Kasumi-1 (cell line): Measurements from ENCODE around the gene NT5DC2.
A peak's percentile ranks its signal among the peaks of the same experiment; 100 is the strongest.
"Not testable (repeated sequence)": the region's sequence is repeated elsewhere in the genome, so short reads cannot be mapped to it uniquely, and the experiment has no call there.

ENCODE experiments used
- DNase-seq, 2 experiments: peaks; one replicate each; lab custom pipeline; 2025; lab: John Stamatoyannopoulos, UW

Gene NT5DC2

DNA sequence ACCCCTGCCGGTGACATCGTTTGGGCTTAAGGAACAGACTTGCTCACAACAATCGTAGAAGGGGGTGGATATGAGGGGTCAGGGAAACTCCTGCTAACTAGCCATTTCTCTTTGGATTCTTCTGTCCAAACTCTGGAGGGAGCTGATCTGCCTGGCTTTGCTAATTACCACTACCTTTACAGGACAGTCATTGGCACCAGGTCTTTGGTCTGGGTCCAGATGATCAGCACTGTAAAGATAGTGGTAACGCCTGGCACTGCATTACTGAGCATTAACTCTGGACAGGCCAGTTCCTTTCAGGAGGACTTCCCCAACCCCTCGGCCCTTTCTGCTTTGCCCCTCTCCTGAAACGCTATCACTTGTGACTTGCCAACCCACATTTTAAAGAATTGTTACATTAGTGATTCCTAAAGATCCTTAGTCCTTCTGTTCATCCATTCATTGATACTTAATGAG is 3.5 kb upstream of the NT5DC2 start:
- DNase-seq: no peak

DNA sequence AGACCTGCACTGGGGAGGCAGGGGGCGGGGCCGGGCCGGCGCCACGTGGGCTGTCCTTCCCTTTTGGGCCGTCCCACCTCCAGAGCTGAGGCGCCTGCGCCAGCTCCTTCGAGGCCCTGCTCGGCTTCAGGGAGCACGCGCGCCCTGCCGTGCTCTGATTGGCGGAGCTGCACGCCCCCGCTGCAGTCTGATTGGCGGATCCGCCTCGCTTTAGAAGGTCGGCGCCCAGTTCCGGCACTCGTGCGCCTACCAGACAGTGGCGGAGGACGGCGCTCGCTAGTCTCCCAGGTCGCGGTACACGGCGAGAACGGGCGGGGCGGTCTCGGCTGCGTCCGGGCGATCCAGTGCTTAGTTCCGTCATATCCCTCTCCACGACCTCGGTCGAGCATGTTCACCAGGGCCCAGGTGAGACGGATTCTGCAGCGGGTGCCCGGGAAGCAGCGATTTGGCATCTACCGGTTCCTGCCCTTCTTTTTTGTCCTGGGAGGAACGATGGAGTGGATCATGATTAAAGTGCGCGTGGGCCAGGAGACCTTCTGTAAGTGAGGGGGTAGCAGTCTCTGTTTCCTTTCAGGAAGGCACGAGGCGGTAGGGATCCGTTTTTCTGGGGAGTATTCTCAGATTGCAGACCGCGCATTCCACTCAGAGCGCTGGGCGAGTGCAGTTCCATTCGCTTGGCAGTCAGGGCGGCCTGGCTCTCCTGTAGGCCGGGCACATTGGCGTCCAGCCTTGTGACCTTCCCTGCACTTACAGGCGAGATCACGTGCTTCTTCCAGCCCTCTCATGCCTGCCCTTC is 2.9 kb upstream of the NT5DC2 start, which contains the start of gene UQCC5:
Gene UQCC5 (plus strand): TSS at position 237 of the 796 bp plus-strand sequence. CDS start 151 bp downstream, at position 388.
- DNase-seq: peak; percentile 95 to 97

DNA sequence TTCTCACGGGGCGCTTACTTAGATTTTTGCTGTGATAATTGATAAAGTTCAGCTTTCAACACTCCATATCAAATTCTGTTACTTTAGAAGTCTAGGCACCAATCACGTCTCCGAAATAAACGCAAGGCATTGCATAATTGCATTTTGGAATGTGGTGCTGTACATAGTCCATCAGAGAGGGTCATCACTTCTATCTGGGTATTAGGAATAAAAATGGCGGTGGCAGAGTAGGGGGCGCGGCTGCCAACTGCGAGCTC is 2.4 kb upstream of the NT5DC2 start:
- no peak for DNase-seq

DNA sequence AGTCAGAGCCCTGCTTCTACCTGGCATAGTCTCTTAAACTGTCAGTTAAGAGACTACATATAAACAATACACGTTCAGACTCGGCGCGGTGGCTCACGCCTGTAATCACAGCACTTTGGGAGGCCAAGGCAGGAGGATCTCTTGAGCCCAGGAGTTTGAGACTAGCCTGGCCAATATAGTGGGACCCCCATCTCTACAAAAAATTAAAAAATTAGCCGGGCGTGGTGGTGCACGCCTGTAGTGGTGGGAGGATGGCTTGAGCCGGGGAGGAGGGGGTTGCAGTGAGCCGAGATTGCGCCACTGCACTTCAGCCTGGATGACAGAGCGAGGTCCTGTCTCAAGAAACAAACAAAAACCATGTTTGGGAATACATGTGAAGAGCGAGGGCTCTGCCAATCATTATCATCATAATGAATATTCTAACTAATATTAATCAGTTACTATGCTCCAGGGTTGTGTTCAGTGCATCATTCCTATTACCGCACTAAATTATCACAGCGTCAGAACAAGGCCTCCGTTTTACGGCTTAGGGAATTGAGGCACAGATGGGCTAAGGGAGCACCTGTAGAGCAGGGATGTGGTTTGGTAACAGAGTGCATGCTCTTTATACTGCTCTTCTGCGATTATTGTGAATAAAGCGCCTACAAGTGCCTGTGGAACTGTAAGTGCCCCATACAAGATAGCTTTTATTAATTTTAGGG is 1.9 kb upstream of the NT5DC2 start:
- DNase-seq: no peak

GRCh38 chr3:52534281-52535183 is 875 bp upstream of the NT5DC2 start:
- DNase-seq: no peak

- no peak for DNase-seq
Measured at GRCh38 chr3:52532838-52533622, 627 bp downstream of the NT5DC2 start.

GRCh38 chr3:52532517-52532837 is 1.2 kb downstream of the NT5DC2 start:
- peak; percentile 12 to 13 for DNase-seq

GRCh38 chr3:52531860-52532516 is 1.7 kb downstream of the NT5DC2 start:
- DNase-seq: no peak

GRCh38 chr3:52530918-52531826 is 2.5 kb downstream of the NT5DC2 start:
- DNase-seq: no peak

- no peak for DNase-seq
Measured at GRCh38 chr3:52529376-52530333, 4.0 kb downstream of the NT5DC2 start.

DNA sequence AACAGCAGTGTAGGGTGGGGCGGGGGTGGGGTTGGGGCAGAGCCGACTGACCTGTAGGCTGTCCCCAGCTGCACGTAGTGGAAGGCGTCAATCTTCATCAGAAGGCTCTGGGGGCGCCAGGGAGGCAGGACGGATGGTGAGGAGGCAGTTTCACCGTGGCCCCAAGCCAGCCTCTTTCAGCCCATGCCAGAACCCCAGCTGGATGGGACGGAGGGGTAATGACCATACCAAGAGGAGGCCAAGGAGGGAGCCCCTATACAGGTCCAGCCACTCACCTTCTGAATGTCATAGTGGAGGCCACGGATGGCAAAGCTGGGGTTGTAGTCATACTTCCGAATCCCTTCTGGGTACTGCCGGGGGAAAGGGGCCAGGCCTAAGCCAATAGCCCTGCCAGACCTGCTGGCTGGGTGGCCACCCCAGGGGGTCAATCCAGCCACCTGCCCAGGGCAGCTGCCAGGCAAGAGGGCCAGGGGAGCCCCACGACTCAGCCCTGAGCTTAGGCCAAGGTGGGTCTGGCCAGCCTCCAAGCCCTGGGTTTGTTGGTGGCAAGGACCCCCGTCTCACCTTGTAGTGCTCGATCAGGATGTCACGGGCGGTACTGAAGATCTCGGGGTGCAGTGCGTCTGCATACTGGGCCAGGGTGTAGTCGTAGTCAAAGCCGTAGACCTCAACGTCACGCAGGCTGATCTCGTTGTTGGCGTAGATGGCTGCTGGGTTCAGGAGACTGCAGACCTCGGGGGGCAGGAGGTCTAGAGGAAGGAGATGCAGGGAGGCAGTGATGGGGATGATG is 4.9 kb downstream of the NT5DC2 start:
- no peak for DNase-seq

DNA sequence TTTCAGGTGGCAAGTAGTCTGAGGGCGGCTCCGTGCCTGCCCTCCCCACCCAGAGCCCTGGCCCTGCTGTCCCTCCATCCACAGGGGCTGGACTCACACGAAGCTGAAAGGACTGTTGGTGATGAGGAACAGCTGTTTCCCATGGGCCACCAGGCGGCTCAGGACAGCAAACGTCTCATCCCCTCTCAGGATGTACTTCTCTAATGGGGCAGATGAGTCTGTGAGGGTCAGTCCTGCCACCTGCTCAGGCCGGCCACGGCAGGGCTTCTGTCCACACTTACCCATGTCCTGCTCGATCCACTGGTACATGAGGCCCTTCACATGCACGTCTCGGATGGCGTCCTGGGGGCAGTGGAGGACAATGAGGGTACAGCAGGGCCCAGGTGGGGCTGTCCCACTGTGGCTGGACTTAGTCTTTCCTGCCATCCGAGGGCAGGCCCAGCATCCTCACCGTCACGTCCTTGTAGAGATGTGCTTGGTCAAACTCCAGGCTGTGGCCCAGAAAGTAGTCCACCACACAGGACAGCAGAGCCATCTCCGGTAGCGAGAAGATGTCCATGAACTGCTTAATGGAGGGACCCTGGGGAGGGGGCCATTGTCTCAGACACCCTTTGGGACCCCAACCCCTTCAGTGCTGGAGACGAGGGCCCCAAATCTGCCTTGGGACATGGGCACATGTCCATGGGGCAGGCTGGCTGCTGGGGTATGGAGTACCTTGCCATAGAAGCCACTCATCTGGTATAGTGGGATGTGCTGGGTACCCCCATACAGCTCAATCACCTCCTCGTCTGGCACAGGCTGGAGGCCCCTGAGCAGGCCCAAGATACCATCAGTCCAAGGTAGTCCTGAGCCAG is 5.7 kb downstream of the NT5DC2 start:
- no peak for DNase-seq

- DNase-seq: no peak
Measured at GRCh38 chr3:52527039-52527731, 6.5 kb downstream of the NT5DC2 start.

GRCh38 chr3:52526671-52527038 is 7.0 kb downstream of the NT5DC2 start:
- DNase-seq: not testable (repeated sequence)

GRCh38 chr3:52525680-52526561 is 7.7 kb downstream of the NT5DC2 start:
- no peak for DNase-seq
